K562 (cell line): ENCODE measurements around the gene DNAI1. TPM values are rescaled to one million over a fixed set of nuclear protein-coding genes. Genes with fewer than 3 reads are reported as not detected.

ENCODE experiments used
- ATAC-seq: fragments of 200-7000 bp; cut with Tn5 transposase; 3 replicates; pipeline ENCODE4 v1.9.1; 2020; ENCODE audit warnings: moderate library complexity
- BruUV-seq: library from RNA; stranded (reverse); fragments of 400-500 nt; replicated peaks from 2 replicates; lab custom pipeline; 2021; lab: Mats Ljungman, UMichigan
- CTCF ChIA-PET: fragments of 300-600 bp; formaldehyde crosslinking; extraction: SDS; loops from one replicate; lab custom pipeline; 2021; ENCODE audit warnings: low intra/inter-chr PET ratio; lab: Yijun Ruan, JAX
- POLR2A ChIA-PET: fragments of 300-600, 350-650 bp; sonication (Branson Sonifier 250); formaldehyde crosslinking; extraction: SDS; loops from one replicate; lab custom pipeline; 2021; ENCODE audit warnings: antibody characterized with exemption, inconsistent platforms; lab: Yijun Ruan, JAX
- DNase-seq, 4 experiments: peaks; one replicate each; pipeline versions ENCODE4 v3.0.0 to v3.0.0-alpha.2; 2011 to 2018; ENCODE audit warnings: low spot score in 3 of 4, mixed read lengths in 3 of 4; ENCODE audit errors: extremely low read depth in 1 of 4
- FAIRE-seq: peaks from 2 replicates; lab custom pipeline; 2011; peaks lifted over from hg19 to GRCh38; lab: Jason Lieb, UNC
- H2AFZ ChIP-seq: 2 replicates; pipeline ENCODE4 v1.6.0; 2011; ENCODE audit warnings: low read depth, low read length, control low read depth, inconsistent platforms
- H3K27ac ChIP-seq: fragments of 200-600 bp; 3 replicates; pipeline ENCODE4 v1.8.0; 2011; ENCODE audit warnings: low read depth, mild to moderate bottlenecking, control low read depth, inconsistent platforms, low read length, moderate library complexity, mixed read lengths; ENCODE audit errors: extremely low read depth
- H3K27me3 ChIP-seq, 2 experiments: fragments of 300-600 bp in 1 of 2; 2 replicates in 1 of 2; 3 replicates in 1 of 2; pipeline versions ENCODE4 v1.6.0 to v1.8.0; 2011; ENCODE audit warnings: inconsistent platforms in 2 of 2, low read length in 2 of 2, mild to moderate bottlenecking in 1 of 2, mixed read lengths in 1 of 2, moderate library complexity in 1 of 2; ENCODE audit not compliant: control insufficient read depth in 2 of 2, insufficient read depth in 2 of 2
- H3K36me3 ChIP-seq: fragments of 300-600 bp; 3 replicates; pipeline ENCODE4 v1.8.0; 2011; ENCODE audit warnings: mild to moderate bottlenecking, low read length, inconsistent platforms; ENCODE audit not compliant: control insufficient read depth, insufficient read depth
- H3K4me1 ChIP-seq, 2 experiments: fragments of 200-600 bp in 1 of 2; replicated peaks in 1 of 2; 2 replicates in 1 of 2; 3 replicates in 1 of 2; pipeline versions ENCODE4 v1.5.1 to v1.8.0; 2011; ENCODE audit warnings: inconsistent platforms in 2 of 2, low read length in 2 of 2, mild to moderate bottlenecking in 1 of 2, mixed read lengths in 1 of 2, moderate library complexity in 1 of 2; ENCODE audit not compliant: control insufficient read depth in 2 of 2, insufficient read depth in 2 of 2
- H3K4me2 ChIP-seq: 2 replicates; pipeline ENCODE4 v1.6.1; 2011; ENCODE audit warnings: low read length, control low read depth, inconsistent platforms, mixed read lengths; ENCODE audit not compliant: insufficient read depth
- H3K4me3 ChIP-seq: fragments of 200-600 bp; sonication (generic), shearing (Covaris generic); 2 replicates; pipeline ENCODE4 v1.5.1; 2016; ENCODE audit warnings: control low read depth, inconsistent platforms
- H3K79me2 ChIP-seq: fragments of 200-600 bp; 3 replicates; pipeline ENCODE4 v1.8.0; 2011; ENCODE audit warnings: low read length, inconsistent platforms; ENCODE audit not compliant: control insufficient read depth, insufficient read depth
- H3K9ac ChIP-seq, 2 experiments: 2 replicates each; pipeline versions ENCODE4 v1.6.0 to v1.6.1; 2011; ENCODE audit warnings: low read depth in 2 of 2, low read length in 2 of 2, control low read depth in 1 of 2, inconsistent platforms in 1 of 2, mild to moderate bottlenecking in 1 of 2, mixed read lengths in 1 of 2; ENCODE audit not compliant: insufficient read depth in 1 of 2
- H3K9me1 ChIP-seq: one replicate; pipeline ENCODE4 v1.6.0; 2011; ENCODE audit warnings: inconsistent platforms, mild to moderate bottlenecking, low read length, moderate library complexity; ENCODE audit not compliant: control insufficient read depth, insufficient read depth
- H3K9me3 ChIP-seq: replicated peaks from 2 replicates; pipeline ENCODE4 v1.5.1; 2011; ENCODE audit warnings: low read depth, low read length, inconsistent platforms; ENCODE audit not compliant: control insufficient read depth, insufficient read depth
- H4K20me1 ChIP-seq: replicated peaks from 2 replicates; pipeline ENCODE4 v1.6.1; 2011; ENCODE audit warnings: low read length, inconsistent platforms, mixed read lengths; ENCODE audit not compliant: control insufficient read depth, insufficient read depth
- CHAMP1 ChIP-seq: fragments of 450-650 bp; IDR thresholded peaks from 2 replicates; pipeline ENCODE4 v1.6.1; 2016; ENCODE audit warnings: mild to moderate bottlenecking
- CREB5 ChIP-seq: fragments of 250-450 bp; sonication (Bioruptor Pico); IDR thresholded peaks from 2 replicates; pipeline ENCODE4 v1.5.0; 2020; ENCODE audit warnings: mild to moderate bottlenecking
- E4F1 ChIP-seq: fragments of 250-450 bp; sonication (Bioruptor Pico); IDR thresholded peaks from 2 replicates; pipeline ENCODE4 v1.5.0; 2021; ENCODE audit warnings: mild to moderate bottlenecking, borderline replicate concordance
- EWSR1 ChIP-seq: fragments of 450-650 bp; IDR thresholded peaks from 2 replicates; pipeline ENCODE4 v1.6.1; 2018; ENCODE audit warnings: borderline replicate concordance, mild to moderate bottlenecking, low read depth, moderate library complexity; ENCODE audit not compliant: partially characterized antibody
- HDAC8 ChIP-seq: fragments of 450-650 bp; IDR thresholded peaks from 2 replicates; pipeline ENCODE4 v1.6.1; 2016; ENCODE audit warnings: mild to moderate bottlenecking, missing genetic modification characterization, moderate library complexity, missing compliant biosample characterization
- HIVEP1 ChIP-seq: fragments of 250-450 bp; sonication (Bioruptor Pico); IDR thresholded peaks from 2 replicates; pipeline ENCODE4 v1.4.0; 2020; ENCODE audit warnings: mild to moderate bottlenecking
- HNRNPK ChIP-seq: fragments of 200-400 bp; formaldehyde crosslinking; IDR thresholded peaks from one replicate; pipeline ENCODE4 v1.6.1; 2018; ENCODE audit warnings: mild to moderate bottlenecking, low read depth, low read length; ENCODE audit not compliant: poor library complexity, severe bottlenecking
- IRF1 ChIP-seq: sonication (generic); formaldehyde crosslinking; IDR thresholded peaks from 2 replicates; pipeline ENCODE4 v1.8.0; 2022; ENCODE audit warnings: missing genetic modification reagents, mild to moderate bottlenecking, borderline replicate concordance
- MAFK ChIP-seq: IDR thresholded peaks from 2 replicates; pipeline ENCODE4 v1.6.1; 2011; ENCODE audit warnings: low read length, improper control_type of control experiment
- MCM2 ChIP-seq: fragments of 450-650 bp; IDR thresholded peaks from 2 replicates; pipeline ENCODE4 v1.6.1; 2017; ENCODE audit warnings: low read depth, mild to moderate bottlenecking
- MEF2D ChIP-seq: conservative IDR thresholded peaks from 2 replicates; pipeline ENCODE4 v1.6.1; 2016; ENCODE audit warnings: low read depth, missing genetic modification characterization, missing compliant biosample characterization
- MYNN ChIP-seq, 2 experiments: sonication (generic); formaldehyde crosslinking in 1 of 2; IDR thresholded peaks; 2 replicates each; pipeline versions ENCODE4 v1.5.0 to v1.6.1; 2016 to 2020; ENCODE audit warnings: antibody characterized with exemption in 1 of 2, missing genetic modification reagents in 1 of 2
- PHF21A ChIP-seq: fragments of 450-650 bp; IDR thresholded peaks from 2 replicates; pipeline ENCODE4 v1.6.1; 2017; ENCODE audit warnings: low read depth, borderline replicate concordance
- PTRF ChIP-seq: fragments of 450-650 bp; IDR thresholded peaks from 2 replicates; pipeline ENCODE4 v1.6.1; 2016; ENCODE audit warnings: mild to moderate bottlenecking, missing genetic modification characterization, missing compliant biosample characterization
- ZBTB1 ChIP-seq: sonication (generic); formaldehyde crosslinking; IDR thresholded peaks from 2 replicates; pipeline ENCODE4 v1.8.1; 2023; ENCODE audit warnings: missing genetic modification reagents, low read depth, mild to moderate bottlenecking, borderline replicate concordance
- ZNF408 ChIP-seq: fragments of 250-450 bp; sonication (Bioruptor Pico); IDR thresholded peaks from 2 replicates; pipeline ENCODE4 v1.4.0; 2020; ENCODE audit warnings: low read depth, mild to moderate bottlenecking, moderate library complexity
- WGBS: fragments of 100-300 bp; shearing (Covaris generic); methylation state at CpG from one replicate; pipeline ENCODE4 v1.1.6; 2016; ENCODE audit warnings: low coverage, mixed read lengths; ENCODE audit not compliant: insufficient coverage; ENCODE audit errors: missing lambda C conversion rate; 5-methylcytosine and 5-hydroxymethylcytosine counted together
- in situ Hi-C: fragments of 300-500 bp; cut with MboI; formaldehyde crosslinking; loops from 4 replicates; pipeline ENCODE4 v1.15.0; 2018; ENCODE audit warnings: inconsistent platforms, mixed read lengths
- intact Hi-C: fragments of 100-400 bp; cut with micrococcal nuclease; formaldehyde crosslinking; loops from 2 replicates; pipeline ENCODE4 v1.14.2; 2022
- polyA plus RNA-seq, 8 experiments: library from polyadenylated mRNA; depleted of rRNA in 4 of 8; stranded (reverse) in 5 of 8; unstranded in 3 of 8; fragments of >200 nt; fragmentation: Nextera tagmentation in 2 of 8; fragmentation: Illumina TruSeq in 1 of 8; extraction: Ambion mirVana in 2 of 8; extraction: Trizol in 1 of 8; gene quantifications; 2 replicates each; pipeline versions ENCODE4 v1.2.1 to v1.2.3, GENCODE V29; 2011 to 2014; ENCODE audit warnings: inconsistent platforms in 1 of 8, missing spikeins in 1 of 8
- total RNA-seq, 7 experiments: library from RNA; depleted of rRNA in 6 of 7; stranded (reverse); fragments of >200 nt in 6 of 7; fragmentation: Illumina TruSeq in 2 of 7; extraction: Trizol in 2 of 7; gene quantifications; 2 replicates each; pipeline versions ENCODE4 v1.2.1 to v1.2.3, GENCODE V29; 2011 to 2021; ENCODE audit warnings: low replicate concordance in 1 of 7

Gene DNAI1
- total and polyA plus RNA-seq, 9 of the 15 experiments (the other 6 are each of a cell fraction or from before 2014, with no cell fraction given) = 0.01 to 0.17 (median 0.04) TPM; not detected in 6

- H3K27ac ChIP-seq = no peak overlapping the region
- no TSS peak for BruUV-seq
- no peaks in the 10 kb centered on the region for H3K9me1 ChIP-seq
- H3K36me3 ChIP-seq = no peaks in the 10 kb centered on the region
- no peak for ATAC-seq
- no peaks in the 10 kb centered on the region for H3K79me2 ChIP-seq
- no peaks in the 10 kb centered on the region for H3K9me3 ChIP-seq
- H3K9ac ChIP-seq = no peak overlapping the region
- peaks cover 3% of the 10 kb centered on the region; the same call in 1 of the 2 replicates for H4K20me1 ChIP-seq
- no peak overlapping the region for H3K4me3 ChIP-seq
- no peak overlapping the region for H2AFZ ChIP-seq
- no peaks in the 10 kb centered on the region for H3K4me1 ChIP-seq
- no peak for DNase-seq
- H3K4me2 ChIP-seq = no peak overlapping the region
- ChIA-PET CTCF (no interaction called here), POLR2A (interaction anchor here (0.6 kb wide), 1 partner anchor 24 kb away, joined by 3 read pairs; no protein-coding TSS in a partner anchor)
- in situ Hi-C loops (loop anchor here (10.0 kb wide), 1 partner anchor 66 kb away; no protein-coding TSS in a partner anchor), intact Hi-C loops (no loop called here)
- no peak for FAIRE-seq
- H3K27me3 ChIP-seq = peaks cover 0 to 7% of the 10 kb centered on the region in 2 experiments; a peak in 2 of 5 replicates
- 0% methylated on average over 3 of the region's 3 CpGs for WGBS
- TF ChIP-seq PTRF (tag) (no peak), E4F1 (CRISPR knock-in tag) (no peak), MYNN (IDR thresholded peaks at IDR 0.05) (no peak), MYNN (CRISPR knock-in tag; IDR thresholded peaks at IDR 0.05) (no peak), HNRNPK (no peak), IRF1 (CRISPR knock-in tag) (no peak), EWSR1 (no peak), MAFK (no peak), HDAC8 (no peak), HIVEP1 (CRISPR knock-in tag) (no peak), CREB5 (no peak), MEF2D (no peak), MCM2 (no peak), ZBTB1 (CRISPR knock-in tag) (no peak), CHAMP1 (no peak), ZNF408 (CRISPR knock-in tag) (no peak), PHF21A (no peak)
These were observed 32.2 kb downstream of the DNAI1 start for GRCh38 chr9:34490760-34491159.
